Stimulated activated CD8-positive, alpha-beta memory T cell treated with anti-CD3 and anti-CD28 coated beads, Interleukin-2, amount 100 ng/mL, for 48 hours (primary cell): ENCODE results near the gene EIF6.
A peak's percentile ranks its signal among the peaks of the same experiment; 100 is the strongest.
"Not testable (repeated sequence)": the region's sequence is repeated elsewhere in the genome, so short reads cannot be mapped to it uniquely, and the experiment has no call there.

Experiments used
- DNase-seq, 2 donors: peaks; one replicate each; pipeline ENCODE4 v3.0.0-alpha.2; 2020; ENCODE audit warnings: low read depth in 2 of 2

EIF6 gene

GRCh38 chr20:35284267-35284991 lies at the start of gene EIF6:
Gene EIF6 (minus strand): TSS chr20:35284772. CDS start chr20:35284487, 285 bp downstream.
- peak; percentile 65 to 75 for DNase-seq

DNA sequence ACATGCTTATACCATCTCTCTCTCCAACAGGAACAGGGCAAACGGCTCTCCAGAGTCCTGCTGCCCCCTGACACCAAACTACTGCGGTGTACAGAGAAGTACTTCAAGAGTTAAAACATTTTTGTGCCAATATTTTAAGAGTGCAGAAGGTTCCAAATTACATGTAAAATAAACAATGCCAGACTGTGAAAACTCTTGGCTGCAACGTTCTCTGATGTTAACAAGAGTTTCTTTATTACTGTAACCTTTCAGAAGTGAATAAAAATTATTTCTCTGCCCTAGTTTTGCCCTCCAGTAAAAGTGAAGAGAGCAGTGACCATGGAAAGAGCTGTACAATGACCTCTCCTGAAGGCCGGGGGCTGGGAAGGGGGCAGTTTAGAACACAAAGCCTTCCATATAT lies 49.0 kb upstream of the EIF6 start:
- no peak for DNase-seq

- no peak for DNase-seq
These were observed 48.1 kb upstream of the EIF6 start for GRCh38 chr20:35332540-35333200.

DNA sequence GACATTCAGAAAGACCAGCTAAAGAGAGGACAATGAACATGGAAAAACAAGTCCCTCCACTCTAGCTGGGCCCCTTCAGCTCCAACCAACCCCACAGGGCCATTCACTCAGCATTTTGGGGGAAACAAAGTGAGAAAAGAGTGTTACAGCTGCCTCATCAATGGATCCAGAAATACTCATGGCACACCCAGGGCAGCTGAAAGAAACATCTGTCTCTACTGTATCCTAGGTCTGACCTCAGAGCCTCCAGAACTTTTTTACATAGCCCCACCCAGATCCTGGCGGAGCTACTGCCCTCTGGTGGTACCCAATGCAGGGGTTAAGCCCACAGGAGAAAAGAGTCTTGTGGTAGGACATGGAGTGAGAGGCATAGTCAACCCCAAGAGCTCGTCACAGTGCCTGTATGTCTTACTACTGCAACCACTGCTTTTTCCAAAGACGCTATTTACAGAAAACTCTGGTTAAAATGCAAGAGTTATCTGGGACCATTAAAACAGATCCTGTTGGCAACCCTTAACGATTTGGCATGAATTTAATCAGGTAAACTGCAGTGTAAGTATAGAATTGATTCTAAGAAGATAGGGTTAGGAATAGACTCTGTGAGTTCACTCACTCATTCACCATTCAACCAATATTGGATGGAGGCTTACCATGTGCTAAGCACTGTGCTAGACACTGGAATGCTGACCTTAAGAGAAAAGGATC lies 45.0 kb upstream of the EIF6 start:
- peak; percentile 46 to 57 for DNase-seq

DNA sequence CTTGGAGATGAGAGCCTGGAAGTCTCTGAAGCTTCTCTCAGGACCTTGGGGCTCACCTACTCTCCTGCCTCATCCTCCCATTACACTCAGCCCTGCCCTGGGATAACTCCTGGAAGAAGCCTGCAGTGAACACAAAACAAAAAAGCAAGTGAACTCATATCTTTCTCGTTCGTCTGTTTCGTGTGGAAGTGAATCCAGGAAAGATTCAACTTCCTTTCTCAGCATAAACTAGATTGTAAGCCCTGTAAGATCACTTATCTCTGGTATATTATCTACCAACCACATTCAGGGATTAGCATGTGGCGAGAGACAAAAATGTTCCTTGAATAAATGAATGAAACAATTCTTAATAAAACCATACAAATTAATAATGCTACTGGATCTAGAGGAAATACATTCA lies 44.1 kb upstream of the EIF6 start:
- DNase-seq, result no peak

GRCh38 chr20:35328095-35328685 lies 43.6 kb upstream of the EIF6 start:
- no peak for DNase-seq

DNA sequence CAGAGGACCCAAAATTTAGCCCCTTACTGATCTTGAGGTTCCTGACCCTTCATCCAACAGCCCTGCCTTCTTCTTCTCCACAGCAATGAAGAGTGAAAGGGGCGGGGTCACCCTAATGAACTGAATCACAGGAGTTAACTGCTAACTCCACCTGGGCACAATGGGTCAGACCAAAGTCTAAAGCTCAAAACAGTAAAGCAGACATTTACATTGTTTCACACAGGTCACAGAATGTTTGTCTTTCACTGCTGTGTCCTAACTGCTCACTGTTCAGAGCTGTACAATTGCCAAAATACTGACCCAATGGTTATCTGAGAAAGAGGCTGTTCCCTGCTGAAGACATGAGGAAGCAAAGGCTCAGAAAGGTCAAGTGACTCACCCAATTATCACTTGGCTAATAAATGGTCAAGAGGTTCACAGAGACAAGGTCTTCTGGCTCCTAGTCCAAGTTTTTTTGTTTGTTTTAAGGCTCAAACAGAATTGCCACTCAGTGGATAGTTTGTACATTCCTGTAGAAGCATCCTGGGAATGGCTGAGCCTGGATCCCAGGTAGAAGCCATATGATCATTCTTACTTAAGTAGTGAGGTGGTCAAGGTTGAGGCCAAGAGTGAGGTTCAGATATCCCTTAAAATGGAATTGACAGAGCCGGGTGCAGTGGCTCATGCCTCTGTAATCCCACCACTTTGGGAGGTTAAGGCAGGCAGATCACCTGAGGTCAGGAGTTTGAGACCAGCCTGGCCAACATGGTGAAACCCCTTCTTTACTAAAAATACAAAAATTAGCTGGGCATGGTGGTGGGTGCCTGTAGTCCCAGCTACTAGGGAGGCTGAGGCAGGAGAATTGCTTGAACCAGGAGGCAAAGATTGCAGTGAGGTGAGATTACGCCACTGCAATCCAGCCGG lies 42.8 kb upstream of the EIF6 start:
- no peak for DNase-seq

- no peak for DNase-seq
These were observed 42.1 kb upstream of the EIF6 start for GRCh38 chr20:35326740-35327073.

DNA sequence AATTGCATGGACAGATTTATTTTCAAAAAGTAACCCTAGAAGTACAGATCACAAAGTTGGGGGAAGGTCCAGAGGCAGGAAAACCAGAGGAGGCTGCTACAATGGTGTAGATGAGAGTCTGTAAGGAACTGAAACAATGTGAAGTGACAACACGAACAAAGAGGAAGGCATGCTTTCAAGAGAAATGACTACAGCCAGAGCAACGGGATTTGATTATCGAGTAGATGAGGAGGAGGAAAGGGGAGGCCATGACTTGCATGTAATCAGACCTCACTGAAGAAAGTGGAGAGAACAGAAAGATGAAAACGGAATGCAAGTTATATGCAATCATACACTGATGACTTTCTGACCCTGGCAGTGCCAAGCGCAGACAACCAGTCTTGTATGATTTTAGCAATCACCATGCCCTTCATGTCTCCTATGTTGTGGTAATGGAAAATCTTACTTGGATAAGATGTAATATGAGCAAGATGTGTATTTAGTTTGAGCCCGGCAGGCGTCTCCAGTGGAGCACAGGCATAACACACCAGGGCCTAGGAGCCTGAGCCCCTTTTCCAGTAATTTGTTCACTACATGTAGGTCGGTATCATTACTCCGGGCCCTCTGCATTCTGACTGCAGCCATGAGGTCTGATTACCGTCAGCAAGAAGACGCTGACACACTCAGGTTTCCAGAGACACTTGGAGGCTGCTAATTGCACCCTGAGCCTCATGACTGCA lies 41.6 kb upstream of the EIF6 start:
- no peak for DNase-seq

DNA sequence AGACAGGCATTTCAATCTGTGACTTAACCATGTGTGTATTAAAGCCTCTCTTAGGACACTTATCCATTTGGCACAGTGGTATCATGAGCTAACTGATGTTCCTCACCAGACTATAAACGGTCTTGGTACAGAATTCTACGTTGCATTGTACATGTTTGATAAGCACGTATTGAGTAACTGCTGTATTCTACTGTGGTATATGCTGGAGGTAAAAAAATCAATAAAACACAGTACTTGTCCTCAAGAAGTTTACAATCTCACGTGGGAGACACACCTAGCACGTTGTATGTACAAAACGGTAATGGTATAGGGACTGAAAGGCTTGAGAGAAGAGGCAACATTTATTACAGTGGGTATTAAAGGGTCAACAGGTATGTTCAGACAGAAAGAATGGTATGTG lies 40.8 kb upstream of the EIF6 start:
- DNase-seq, result no peak

GRCh38 chr20:35320396-35321126 lies 36.0 kb upstream of the EIF6 start:
- no peak for DNase-seq

GRCh38 chr20:35319871-35320197 lies 35.3 kb upstream of the EIF6 start:
- no peak for DNase-seq

GRCh38 chr20:35319192-35319870 lies 34.8 kb upstream of the EIF6 start:
- no peak for DNase-seq

DNA sequence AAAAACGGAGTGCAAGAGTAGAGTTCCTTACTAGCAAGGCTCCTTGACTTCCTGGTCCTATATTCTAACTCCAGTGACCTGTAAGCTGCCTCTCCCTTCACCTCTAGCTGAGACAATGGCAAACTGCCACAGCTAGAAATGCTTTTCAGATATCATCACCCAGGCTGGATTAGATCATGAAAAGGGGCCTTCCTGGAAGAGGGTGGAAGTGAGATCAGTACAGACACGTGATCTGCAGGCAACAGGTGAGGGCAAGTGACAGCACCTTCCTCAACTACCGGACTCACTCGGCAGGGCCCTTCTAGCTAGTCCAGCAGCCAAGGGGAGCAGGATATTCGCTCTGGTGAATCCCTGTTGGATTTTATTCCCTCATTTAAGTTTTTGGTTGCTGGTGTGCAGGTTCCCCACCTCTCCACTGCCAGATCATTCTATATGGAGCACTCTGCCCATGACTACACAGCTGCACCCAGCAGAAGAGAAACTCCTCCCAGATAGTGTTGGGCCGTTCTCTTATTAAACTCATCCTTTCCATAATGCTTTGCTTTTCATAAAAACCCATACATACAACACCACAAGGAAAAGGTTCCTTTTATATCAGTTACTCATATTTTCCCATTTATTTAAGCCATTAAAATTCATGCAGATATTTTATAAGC lies 34.1 kb upstream of the EIF6 start:
- DNase-seq, result no peak

- DNase-seq, result no peak
These were observed 33.0 kb upstream of the EIF6 start for GRCh38 chr20:35317416-35318210.

DNA sequence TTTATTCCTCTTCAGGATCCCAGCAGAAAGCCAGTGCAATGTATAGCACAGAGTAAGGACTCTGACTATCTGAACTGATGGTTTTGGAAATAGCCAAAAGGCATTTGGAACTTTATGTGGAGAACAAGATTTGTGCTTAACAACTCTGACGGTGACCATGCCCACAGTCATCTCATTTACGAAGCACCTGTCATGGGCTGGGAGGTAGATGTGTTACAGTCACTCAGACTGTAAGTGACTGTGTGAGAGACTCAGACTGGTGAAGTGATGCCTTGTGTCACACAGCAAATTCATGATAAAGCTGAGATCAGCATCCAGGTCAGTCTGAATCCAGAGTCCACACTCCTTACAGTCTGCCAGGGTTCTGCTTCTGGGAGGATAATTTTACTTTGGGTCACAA lies 31.5 kb upstream of the EIF6 start:
- no peak for DNase-seq

DNA sequence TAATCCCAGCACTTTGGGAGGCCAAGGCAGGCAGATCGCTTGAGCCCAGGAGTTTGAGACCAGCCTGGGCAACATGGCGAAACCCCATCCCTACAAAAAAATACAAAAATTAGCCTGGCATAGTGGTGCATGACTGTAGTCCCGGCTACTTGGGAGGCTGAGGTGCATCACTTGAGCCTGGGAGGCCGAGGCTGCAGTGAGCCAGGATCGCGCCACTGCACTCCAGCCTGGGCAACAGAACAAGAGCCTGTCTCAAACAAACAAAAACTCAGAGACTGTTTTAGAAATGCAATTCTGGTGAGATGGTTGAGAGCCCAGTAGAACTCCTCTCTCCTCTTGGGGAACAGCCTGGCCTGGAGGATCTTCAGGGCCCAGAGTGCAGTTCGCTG lies 31.1 kb upstream of the EIF6 start:
- not testable (repeated sequence) for DNase-seq

DNA sequence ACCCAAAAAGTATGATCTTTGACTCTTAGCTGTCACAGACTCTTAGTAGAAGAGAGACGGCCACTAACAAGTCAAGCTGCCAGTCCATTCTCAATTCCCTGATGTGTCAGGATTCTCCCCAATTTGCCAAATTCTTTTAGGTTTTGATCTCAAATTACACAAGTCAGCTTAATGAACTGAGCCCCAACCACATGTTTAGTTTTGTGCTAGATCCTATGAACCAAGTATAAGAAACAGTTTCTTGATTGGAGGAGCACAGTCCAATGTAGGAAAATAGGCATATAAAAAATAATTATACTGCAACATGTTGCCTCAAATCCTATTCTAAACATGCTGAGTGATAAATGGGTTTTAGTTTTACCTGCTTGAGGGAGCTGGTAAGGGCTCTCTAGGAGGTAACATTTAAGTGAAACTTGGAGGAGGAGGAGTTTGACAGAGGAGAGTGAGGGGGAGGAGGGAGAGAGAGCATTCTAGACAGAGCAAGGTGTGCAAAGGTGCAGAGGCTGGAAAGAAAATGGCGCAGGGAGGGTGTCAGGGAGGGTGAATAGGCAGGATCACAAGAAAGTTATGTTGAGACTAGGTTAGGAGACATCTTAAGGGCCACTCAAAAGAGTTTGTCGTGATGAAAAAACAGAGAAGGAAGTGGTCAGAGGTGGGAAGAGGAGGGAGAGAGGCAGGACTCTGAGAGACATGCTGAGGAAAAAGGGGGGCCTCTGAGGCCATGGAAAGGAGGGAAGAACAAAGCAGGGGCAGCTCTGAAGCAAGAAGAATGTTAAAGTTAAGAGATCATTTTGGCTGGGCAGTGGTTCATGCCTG lies 30.5 kb upstream of the EIF6 start:
- DNase-seq, result no peak
